ENCODE data around the gene TMEM100. TPM values are rescaled to one million over a fixed set of nuclear protein-coding genes. Genes with fewer than 3 reads are reported as not detected.

Gene TMEM100
- total and polyA plus RNA-seq, 8 donors: 0.39 to 4.1 (median 1.9) TPM

DNA sequence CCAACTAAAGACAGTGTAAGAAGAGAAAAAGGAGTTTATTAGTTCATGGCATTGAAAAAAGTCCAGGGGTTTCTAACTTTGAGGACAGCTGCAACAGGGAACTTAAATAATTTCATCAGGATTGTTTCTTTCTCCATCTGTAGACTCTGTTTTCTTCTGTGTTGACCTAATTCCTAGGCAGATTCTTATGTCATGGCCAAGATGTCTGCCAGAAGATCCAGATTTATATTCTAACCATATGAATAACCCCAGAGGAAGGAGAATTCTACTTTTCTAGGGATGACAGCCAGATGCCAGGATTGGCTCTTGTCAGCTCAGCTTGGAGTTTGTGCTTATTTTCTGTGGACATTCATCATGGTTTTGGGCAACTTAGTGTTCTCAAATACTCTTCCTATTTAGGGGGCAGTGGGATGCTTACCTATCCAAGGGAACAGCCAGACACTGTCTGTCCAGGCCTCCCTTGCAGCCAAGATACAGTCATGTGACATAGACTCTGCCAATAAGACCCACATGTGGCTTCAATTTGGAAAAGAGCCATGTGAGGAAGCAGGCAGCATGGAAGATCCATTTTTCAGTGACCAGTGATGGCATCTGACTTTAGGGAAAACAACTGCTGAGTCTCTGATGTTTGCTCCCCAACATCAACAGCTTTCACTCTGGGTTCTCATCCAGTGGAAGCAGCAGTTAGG, 46.4 kb upstream of the TMEM100 start:
- intact Hi-C loops (cut with DNase I): no loop called here
- FAIRE-seq (no peak), DNase-seq (no peak), ATAC-seq (no peak)
- TF ChIP-seq, protein P1, sequence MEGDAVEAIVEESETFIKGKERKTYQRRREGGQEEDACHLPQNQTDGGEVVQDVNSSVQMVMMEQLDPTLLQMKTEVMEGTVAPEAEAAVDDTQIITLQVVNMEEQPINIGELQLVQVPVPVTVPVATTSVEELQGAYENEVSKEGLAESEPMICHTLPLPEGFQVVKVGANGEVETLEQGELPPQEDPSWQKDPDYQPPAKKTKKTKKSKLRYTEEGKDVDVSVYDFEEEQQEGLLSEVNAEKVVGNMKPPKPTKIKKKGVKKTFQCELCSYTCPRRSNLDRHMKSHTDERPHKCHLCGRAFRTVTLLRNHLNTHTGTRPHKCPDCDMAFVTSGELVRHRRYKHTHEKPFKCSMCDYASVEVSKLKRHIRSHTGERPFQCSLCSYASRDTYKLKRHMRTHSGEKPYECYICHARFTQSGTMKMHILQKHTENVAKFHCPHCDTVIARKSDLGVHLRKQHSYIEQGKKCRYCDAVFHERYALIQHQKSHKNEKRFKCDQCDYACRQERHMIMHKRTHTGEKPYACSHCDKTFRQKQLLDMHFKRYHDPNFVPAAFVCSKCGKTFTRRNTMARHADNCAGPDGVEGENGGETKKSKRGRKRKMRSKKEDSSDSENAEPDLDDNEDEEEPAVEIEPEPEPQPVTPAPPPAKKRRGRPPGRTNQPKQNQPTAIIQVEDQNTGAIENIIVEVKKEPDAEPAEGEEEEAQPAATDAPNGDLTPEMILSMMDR (IDR thresholded peaks at IDR 0.05): no peak
- Histone ChIP-seq H3K27me3 (no peaks in the 10 kb centered on the region), H3K9me3 (no peaks in the 10 kb centered on the region), H3K27ac (no peak overlapping the region), H3K4me1 (no peaks in the 10 kb centered on the region), H3K36me3 (peaks cover 0 to 12% (median 6%) of the 10 kb centered on the region in 3 donors), H3K4me3 (no peak overlapping the region)

DNA sequence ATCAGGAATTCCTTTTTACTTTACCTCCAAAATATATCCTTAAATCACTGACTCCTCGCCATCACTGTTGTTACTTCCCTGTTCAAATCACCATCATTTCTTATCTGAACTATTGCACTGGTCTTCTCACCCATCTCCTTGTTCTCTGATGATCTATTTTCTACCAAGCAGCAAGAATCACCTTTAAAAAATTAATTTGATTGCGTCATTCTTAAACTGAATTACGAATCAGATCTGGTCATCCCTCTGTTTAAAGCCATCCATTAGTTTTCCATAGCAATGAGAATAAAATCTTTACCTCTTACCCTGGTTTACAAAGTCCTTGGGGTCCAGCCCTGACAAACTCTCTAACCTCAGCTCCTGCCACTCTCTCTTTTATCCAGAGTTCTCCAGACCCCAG, 42.8 kb upstream of the TMEM100 start:
- no peak overlapping the region for H3K27ac ChIP-seq
- no peak overlapping the region for H3K4me3 ChIP-seq
- FAIRE-seq (no peak), DNase-seq (no peak), ATAC-seq (no peak)
- 91 to 95% methylated on average over 3 of the region's 3 CpGs for WGBS, 2 donors
- H3K36me3 ChIP-seq: no peaks in the 10 kb centered on the region
- TF ChIP-seq, protein P1 (IDR thresholded peaks at IDR 0.05): no peak
- H3K4me1 ChIP-seq: no peaks in the 10 kb centered on the region
- no peaks in the 10 kb centered on the region for H3K9me3 ChIP-seq
- H3K27me3 ChIP-seq: no peaks in the 10 kb centered on the region
- intact Hi-C loops (cut with DNase I): no loop called here

DNA sequence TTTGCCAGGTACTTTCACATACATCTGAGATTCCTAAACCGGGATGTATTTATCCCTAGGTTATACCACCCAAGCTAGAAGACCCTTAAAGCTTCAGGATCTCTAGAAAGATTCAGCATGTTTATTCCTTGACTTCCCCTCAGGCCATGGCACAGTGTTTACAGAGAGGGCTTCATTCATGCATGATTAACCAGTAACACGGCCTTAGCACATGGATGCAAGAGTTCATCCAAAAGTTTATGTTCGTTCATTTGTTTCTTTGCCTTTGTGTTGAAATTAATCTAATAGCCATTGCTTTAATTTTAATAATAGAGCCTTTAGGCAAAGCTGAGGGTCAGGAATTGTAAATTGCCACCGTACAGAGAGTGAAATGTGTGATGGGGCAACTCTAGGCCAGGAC, 41.9 kb upstream of the TMEM100 start:
- H3K36me3 ChIP-seq: no peaks in the 10 kb centered on the region
- no peak overlapping the region for H3K27ac ChIP-seq
- DNase-seq: no peak
- H3K27me3 ChIP-seq: no peaks in the 10 kb centered on the region
- WGBS, 2 donors: 91 to 93% methylated on average over 4 of the region's 4 CpGs
- TF ChIP-seq, protein P1 (IDR thresholded peaks at IDR 0.05): no peak
- intact Hi-C loops (cut with DNase I): no loop called here
- H3K4me1 ChIP-seq: no peaks in the 10 kb centered on the region
- FAIRE-seq: no peak
- H3K4me3 ChIP-seq: no peak overlapping the region
- H3K9me3 ChIP-seq: no peaks in the 10 kb centered on the region
- no peak for ATAC-seq

DNA sequence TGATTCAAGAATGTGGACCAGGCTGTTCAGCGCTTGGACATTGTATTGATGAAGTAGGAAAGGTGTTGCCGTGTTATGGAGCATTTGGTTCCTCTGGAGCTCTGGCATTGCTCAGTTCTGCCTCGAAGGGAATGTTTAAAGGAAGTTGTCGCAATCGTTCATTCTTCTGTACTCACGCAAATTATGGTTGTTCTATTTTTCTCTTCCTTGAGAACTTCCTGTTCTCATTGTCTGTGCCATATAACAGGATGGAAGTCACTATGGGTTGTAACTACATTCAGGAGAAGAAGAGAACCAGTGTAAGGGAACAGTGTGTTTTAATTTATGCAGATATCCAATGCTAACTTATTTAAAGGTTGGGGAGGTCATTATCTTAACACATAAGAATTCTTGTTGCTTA, 41.2 kb upstream of the TMEM100 start:
- no peaks in the 10 kb centered on the region for H3K27me3 ChIP-seq
- ATAC-seq (no peak), DNase-seq (no peak), FAIRE-seq (no peak)
- intact Hi-C loops (cut with DNase I): no loop called here
- H3K4me3 ChIP-seq: no peak overlapping the region
- 84 to 88% methylated on average over 6 of the region's 6 CpGs for WGBS, 2 donors
- TF ChIP-seq, protein P1 (IDR thresholded peaks at IDR 0.05): no peak
- no peaks in the 10 kb centered on the region for H3K36me3 ChIP-seq
- H3K9me3 ChIP-seq: no peaks in the 10 kb centered on the region
- no peaks in the 10 kb centered on the region for H3K4me1 ChIP-seq
- H3K27ac ChIP-seq: no peak overlapping the region

DNA sequence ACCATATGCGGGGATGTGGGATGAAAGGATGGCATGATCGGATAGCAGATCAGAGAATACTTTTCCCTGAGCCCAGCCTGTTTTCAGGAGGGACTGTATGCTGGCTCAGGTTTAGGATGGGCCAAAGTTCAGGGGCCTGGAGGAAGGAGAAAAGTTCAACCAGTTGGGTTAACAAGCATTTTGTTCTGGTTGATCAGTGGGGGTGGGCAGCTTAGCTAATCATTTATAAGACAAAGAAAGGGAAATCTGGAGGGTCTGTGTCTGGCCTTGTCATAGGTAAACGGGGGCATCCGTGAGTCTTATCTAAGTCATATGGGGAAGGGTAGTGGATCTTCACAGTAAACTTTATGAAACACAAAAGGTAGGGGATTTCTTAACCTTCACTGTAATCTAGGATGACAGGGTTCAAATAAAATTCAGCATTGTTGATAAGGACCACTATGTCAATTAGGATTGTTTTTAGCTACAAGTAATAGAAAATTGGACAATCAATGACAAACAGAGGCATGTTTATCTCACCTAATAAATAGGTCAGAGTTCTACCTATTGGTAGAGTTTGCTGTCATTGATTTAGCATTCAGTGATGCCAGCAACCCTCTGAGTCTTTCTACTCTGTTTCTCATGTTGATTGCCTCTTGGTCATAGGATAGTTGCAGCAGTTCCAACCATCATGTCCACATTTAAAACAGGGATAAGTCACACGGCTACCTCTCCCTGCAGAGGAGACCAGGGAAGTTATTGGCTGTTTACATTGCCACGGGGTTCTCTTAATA, 39.6 kb upstream of the TMEM100 start:
- TF ChIP-seq, protein P1 (IDR thresholded peaks at IDR 0.05): no peak
- FAIRE-seq: no peak
- Histone ChIP-seq H3K4me1 (no peaks in the 10 kb centered on the region), H3K27me3 (no peaks in the 10 kb centered on the region), H3K27ac (no peak overlapping the region), H3K4me3 (no peak overlapping the region), H3K36me3 (no peaks in the 10 kb centered on the region), H3K9me3 (no peaks in the 10 kb centered on the region)
- WGBS, 2 donors: 91 to 97% methylated on average over 6 of the region's 6 CpGs
- ATAC-seq: no peak
- intact Hi-C loops (cut with DNase I): no loop called here
- no peak for DNase-seq

Measured in pancreas (tissue), 10 donors.